Right atrium auricular region (tissue), 2 donors: ENCODE results near the gene TNFRSF6B. TPM values are rescaled to one million over a fixed set of nuclear protein-coding genes. Genes with fewer than 3 reads are reported as not detected.

Experiments
- DNase-seq: peaks from one replicate; pipeline ENCODE4 v3.0.0-alpha.2; 2019; ENCODE audit warnings: low spot score
- H3K27ac ChIP-seq, 2 donors: fragments of 200-600 bp; sonication (generic); 1 replicate in 1 of 2; 2 replicates in 1 of 2; pipeline ENCODE4 v1.5.1; 2016 to 2019
- H3K27me3 ChIP-seq, 2 donors: fragments of 200-600 bp; sonication (generic); one replicate each; pipeline versions ENCODE4 v1.5.1 to v1.6.0; 2017 to 2019
- H3K36me3 ChIP-seq: fragments of 200-600 bp; sonication (generic); one replicate; pipeline ENCODE4 v1.5.1; 2016
- H3K4me1 ChIP-seq, 2 donors: fragments of 200-600 bp; sonication (generic); one replicate each; pipeline versions ENCODE4 v1.5.1 to v1.6.0; 2017 to 2019
- H3K4me3 ChIP-seq, 2 donors: fragments of 200-600 bp; sonication (generic); 1 replicate in 1 of 2; 2 replicates in 1 of 2; pipeline ENCODE4 v1.5.1; 2017 to 2019; ENCODE audit warnings: mild to moderate bottlenecking in 1 of 2, moderate library complexity in 1 of 2
- H3K9me3 ChIP-seq, 2 donors: fragments of 200-600 bp; sonication (generic); one replicate each; pipeline ENCODE4 v1.5.1; 2019
- total RNA-seq, 2 donors: library from RNA; depleted of rRNA; stranded (reverse); fragments of >200 nt; gene quantifications; one replicate each; pipeline ENCODE4 v1.1.0, GENCODE V29; 2016
- TF ChIP-seq, protein P1 (sequence below), 2 donors: fragments of 200-600 bp; sonication (generic); IDR thresholded peaks; one replicate each; pipeline ENCODE4 v1.5.1; 2019; ENCODE audit warnings: antibody characterized with exemption in 2 of 2

The TNFRSF6B gene
- total RNA-seq, 2 donors from 2014 or later: 1.2 to 3.8 TPM

GRCh38 chr20:63675681-63676368, 20.6 kb upstream of the TNFRSF6B start:
- Histone ChIP-seq H3K27ac (no peak overlapping the region), H3K4me3 (no peak overlapping the region), H3K27me3 (no peaks in the 10 kb centered on the region), H3K4me1 (no peaks in the 10 kb centered on the region), H3K36me3 (peaks cover 23% of the 10 kb centered on the region), H3K9me3 (no peaks in the 10 kb centered on the region)
- TF ChIP-seq, protein P1, sequence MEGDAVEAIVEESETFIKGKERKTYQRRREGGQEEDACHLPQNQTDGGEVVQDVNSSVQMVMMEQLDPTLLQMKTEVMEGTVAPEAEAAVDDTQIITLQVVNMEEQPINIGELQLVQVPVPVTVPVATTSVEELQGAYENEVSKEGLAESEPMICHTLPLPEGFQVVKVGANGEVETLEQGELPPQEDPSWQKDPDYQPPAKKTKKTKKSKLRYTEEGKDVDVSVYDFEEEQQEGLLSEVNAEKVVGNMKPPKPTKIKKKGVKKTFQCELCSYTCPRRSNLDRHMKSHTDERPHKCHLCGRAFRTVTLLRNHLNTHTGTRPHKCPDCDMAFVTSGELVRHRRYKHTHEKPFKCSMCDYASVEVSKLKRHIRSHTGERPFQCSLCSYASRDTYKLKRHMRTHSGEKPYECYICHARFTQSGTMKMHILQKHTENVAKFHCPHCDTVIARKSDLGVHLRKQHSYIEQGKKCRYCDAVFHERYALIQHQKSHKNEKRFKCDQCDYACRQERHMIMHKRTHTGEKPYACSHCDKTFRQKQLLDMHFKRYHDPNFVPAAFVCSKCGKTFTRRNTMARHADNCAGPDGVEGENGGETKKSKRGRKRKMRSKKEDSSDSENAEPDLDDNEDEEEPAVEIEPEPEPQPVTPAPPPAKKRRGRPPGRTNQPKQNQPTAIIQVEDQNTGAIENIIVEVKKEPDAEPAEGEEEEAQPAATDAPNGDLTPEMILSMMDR (IDR thresholded peaks at IDR 0.05): no peak
- DNase-seq: no peak

DNA sequence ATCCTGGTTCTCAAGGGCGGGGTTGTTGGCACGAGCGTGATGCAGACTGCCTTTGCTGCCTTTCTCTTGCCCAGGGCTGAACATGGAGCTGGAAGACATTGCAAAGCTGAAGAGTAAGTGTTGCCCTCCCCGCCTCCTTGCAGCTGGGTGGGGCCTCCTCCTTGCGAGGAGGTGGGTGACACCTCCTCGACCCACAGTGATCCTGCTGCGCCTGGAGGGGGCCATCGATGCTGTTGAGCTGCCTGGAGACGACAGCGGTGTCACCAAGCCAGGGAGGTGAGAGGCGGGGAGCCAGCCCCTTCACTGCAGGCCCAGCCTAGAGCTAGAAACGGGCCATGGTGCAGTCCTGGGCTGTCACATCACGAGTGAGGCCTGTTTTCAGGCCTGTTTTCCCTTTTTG, 18.4 kb upstream of the TNFRSF6B start:
- Histone ChIP-seq H3K4me3 (no peak overlapping the region), H3K4me1 (peaks cover 0 to 17% of the 10 kb centered on the region in 2 donors), H3K27ac (no peak overlapping the region), H3K36me3 (peaks cover 23% of the 10 kb centered on the region), H3K27me3 (no peaks in the 10 kb centered on the region), H3K9me3 (no peaks in the 10 kb centered on the region)
- no peak for DNase-seq
- TF ChIP-seq, protein P1 (IDR thresholded peaks at IDR 0.05): no peak

- peaks cover 0 to 22% of the 10 kb centered on the region in 2 donors for H3K4me1 ChIP-seq
- H3K4me3 ChIP-seq: no peak overlapping the region
- DNase-seq: no peak
- no peaks in the 10 kb centered on the region for H3K27me3 ChIP-seq
- H3K36me3 ChIP-seq: peaks cover 23% of the 10 kb centered on the region
- H3K27ac ChIP-seq: no peak overlapping the region
- TF ChIP-seq, protein P1 (IDR thresholded peaks at IDR 0.05): no peak
- no peaks in the 10 kb centered on the region for H3K9me3 ChIP-seq
Observed at GRCh38 chr20:63678667-63679465, 17.6 kb upstream of the TNFRSF6B start.

DNA sequence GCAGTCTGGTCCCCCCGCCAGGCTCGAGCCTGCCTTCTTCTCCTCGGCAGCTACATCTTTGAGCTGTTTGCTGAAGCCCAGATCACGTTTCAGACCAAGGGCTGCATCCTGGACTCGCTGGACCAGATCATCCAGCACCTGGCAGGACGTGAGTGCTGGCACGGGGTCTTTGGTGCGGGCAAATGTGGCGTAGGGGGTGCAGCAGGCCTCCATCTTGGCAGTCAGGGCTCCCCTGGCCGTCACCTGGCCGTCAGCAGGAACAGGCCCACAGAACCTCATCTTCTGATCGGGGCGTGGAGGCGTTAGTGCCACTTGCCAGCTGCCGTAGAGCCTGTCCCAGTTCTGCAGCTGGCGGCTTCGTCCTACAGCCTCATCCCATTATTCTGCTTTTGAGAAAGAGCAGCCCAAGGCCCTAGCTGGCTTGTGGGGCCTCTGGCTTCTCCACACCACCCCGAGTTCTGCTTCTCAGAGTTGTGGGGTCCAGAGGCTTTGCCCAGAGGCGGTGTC, 16.6 kb upstream of the TNFRSF6B start:
- no peaks in the 10 kb centered on the region for H3K27me3 ChIP-seq
- TF ChIP-seq, protein P1 (IDR thresholded peaks at IDR 0.05): no peak
- H3K9me3 ChIP-seq: no peaks in the 10 kb centered on the region
- no peak for DNase-seq
- no peak overlapping the region for H3K27ac ChIP-seq
- H3K4me3 ChIP-seq: no peak overlapping the region
- H3K4me1 ChIP-seq: peaks cover 0 to 22% of the 10 kb centered on the region in 2 donors
- H3K36me3 ChIP-seq: peaks cover 23% of the 10 kb centered on the region

GRCh38 chr20:63680427-63680826, 16.0 kb upstream of the TNFRSF6B start:
- H3K36me3 ChIP-seq: peaks cover 18% of the 10 kb centered on the region
- no peaks in the 10 kb centered on the region for H3K27me3 ChIP-seq
- DNase-seq: no peak
- no peak overlapping the region for H3K4me3 ChIP-seq
- H3K4me1 ChIP-seq: peaks cover 0 to 24% of the 10 kb centered on the region in 2 donors
- TF ChIP-seq, protein P1 (IDR thresholded peaks at IDR 0.05): no peak
- H3K27ac ChIP-seq: no peak overlapping the region
- no peaks in the 10 kb centered on the region for H3K9me3 ChIP-seq
